NCI-H2081 treated with DMSO at 0.1 percent for 48 hours (cell line): ENCODE results near the gene CHRDL2.

Experiments
- DNase-seq: peaks from one replicate; lab custom pipeline; 2025; lab: John Stamatoyannopoulos, UW

The CHRDL2 gene

GRCh38 chr11:74685338-74685737 lies 45.9 kb downstream of the CHRDL2 start:
- DNase-seq, result no peak

DNA sequence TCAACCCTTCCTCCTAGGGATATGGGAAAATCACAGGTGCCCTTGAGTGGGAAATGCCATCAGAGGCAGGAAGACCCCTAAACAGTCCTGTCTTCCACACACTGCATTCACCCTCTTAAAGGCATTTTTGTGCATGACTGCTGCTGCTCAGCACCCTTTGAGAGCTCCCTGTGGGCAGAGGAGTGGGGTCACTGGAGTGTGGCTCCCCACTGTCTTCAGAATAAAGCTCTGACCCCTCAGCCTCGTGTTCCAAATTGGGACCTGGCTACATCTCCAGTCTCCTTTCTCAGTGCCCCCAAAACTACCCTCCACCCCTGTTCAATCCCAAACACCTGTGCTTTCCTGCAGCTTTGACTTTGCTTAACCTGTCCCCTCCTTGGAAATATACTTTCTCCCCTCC lies 46.6 kb downstream of the CHRDL2 start:
- DNase-seq, result no peak

DNA sequence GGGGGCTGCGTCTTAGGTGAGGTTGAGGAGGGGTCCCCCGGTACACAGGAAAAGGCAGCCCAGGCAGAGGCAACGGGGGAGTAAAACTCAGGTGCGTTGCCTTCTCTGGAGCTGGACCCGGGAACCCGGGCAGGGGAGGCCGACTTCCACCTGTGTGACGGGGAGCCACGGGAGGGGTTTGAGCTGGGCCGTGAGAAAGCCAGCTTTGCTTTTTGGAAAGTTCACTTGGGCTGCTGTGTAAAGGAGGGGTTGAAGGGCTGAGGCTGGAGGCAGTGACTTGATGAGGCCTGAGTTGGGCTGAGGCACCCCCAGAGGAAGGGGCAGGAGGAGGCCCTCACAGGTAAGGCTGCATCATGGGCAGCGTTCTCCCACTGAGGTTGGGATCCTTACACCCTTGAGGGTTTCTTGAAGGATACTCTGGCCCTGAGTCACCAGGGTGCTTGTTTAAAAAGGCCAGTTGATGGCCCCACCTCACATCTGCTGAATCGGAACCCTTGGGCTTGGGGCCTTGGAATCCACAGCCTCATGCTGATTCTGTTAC lies 47.2 kb downstream of the CHRDL2 start:
- no peak for DNase-seq

- DNase-seq, result no peak
These were observed 47.9 kb downstream of the CHRDL2 start for GRCh38 chr11:74683279-74683871.

DNA sequence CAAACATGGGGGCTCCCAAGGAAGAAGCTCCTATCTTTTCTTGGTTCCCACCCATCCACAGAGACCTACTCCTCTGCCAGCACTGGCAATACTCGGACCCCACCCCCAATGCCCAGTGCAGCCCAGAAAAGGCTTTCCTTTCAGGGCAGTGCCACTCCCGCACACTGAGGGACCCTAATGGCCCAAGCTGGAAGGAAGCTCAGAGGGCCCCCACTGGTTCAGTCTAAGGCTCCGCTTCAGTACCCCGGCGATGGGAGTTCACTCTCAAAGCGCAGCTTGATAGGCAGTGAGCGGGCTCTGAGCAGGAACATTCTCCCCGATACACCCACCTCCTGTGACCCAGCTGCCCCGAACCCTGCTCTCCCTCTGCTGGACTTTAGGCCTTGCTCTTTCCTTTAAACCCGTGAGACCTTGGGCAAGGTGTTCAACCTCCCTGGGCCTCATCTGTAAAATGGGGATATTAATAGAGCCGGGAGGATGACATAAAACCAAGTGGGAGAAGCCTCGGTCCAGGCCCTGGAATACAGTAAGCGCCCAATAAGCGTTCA lies 48.4 kb downstream of the CHRDL2 start:
- no peak for DNase-seq

- no peak for DNase-seq
These were observed 49.3 kb downstream of the CHRDL2 start for GRCh38 chr11:74681686-74682651.

GRCh38 chr11:74680703-74681531 lies 50.3 kb downstream of the CHRDL2 start:
- no peak for DNase-seq

- DNase-seq, result no peak
These were observed 51.1 kb downstream of the CHRDL2 start for GRCh38 chr11:74680035-74680671.

DNA sequence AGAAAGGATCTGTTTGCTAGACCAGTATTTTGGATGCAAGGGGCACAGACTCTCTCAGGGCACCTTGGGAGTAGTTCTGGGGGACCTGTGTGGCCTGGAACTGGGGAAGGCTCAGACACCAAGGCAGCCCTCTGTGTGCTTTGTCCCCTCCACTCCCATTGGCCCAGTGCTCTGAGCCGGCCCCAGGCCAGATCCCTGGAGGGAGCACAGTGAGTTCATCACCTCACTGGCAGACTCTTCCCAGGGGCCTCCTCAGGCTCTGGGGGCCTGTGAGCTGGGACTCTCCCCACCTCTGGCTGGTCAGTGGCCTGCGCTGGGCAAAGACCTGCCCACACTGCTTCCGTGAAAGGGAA lies 51.7 kb downstream of the CHRDL2 start:
- no peak for DNase-seq

GRCh38 chr11:74678591-74679512 lies 52.4 kb downstream of the CHRDL2 start:
- no peak for DNase-seq

DNA sequence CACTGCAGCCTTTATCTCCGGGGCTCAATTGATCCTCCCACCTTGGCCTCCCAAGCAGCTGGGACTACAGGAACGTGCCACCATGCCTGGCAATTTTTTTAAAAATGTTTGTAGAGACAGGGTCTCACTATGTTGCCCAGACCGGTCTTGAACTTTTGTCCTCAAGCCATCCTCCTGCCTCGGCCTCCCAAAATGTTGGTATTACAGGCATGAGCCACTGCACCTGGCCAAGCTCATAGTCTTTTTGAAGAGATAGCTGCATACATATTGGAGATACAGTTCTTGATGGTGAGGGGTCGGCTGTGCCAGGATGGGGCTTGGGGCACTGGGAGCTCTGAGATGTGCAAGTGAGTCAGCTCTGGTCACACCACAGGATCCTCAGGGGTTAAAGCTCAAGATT lies 53.2 kb downstream of the CHRDL2 start:
- DNase-seq, result no peak

DNA sequence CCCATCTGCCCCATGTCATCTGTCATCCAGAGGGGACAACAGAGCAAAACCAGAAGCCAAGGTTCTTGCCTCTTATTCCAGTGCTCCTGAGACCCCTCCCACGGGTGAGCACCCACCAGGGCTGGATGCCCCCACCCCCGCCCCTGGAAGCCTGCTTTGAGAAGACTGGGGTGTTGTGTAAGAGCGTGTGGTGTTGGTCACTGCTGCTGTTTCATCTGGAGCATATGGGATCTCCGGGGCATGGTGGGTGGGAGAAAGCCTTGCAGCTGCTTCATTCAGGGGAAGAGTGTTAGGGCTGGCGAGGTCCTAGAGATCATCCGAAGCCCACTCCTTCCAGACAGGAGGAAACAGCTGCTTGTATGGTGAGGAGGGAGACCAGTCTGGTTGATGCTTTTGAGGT lies 54.1 kb downstream of the CHRDL2 start:
- no peak for DNase-seq

DNA sequence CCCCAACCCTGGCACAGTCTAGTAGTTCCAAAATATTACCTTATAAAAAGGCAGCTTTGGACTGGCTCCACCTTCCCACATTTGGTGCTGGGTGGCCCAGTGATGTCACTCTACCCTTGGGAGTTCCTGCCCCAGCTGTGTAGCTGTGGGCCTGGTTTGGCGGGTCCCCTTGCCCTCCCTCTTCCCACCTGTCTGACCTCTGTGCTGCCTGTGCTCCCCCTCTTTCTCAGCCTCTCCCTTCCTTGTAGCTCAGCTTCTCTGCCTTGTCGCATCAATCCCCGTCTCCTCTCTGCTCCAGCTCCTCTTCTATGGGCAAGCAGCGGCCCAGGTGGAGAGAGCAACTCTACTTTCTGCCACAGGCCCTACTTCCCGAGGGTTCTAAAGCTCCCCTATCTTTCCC lies 54.6 kb downstream of the CHRDL2 start:
- no peak for DNase-seq

- no peak for DNase-seq
These were observed 55.5 kb downstream of the CHRDL2 start for GRCh38 chr11:74675761-74676160.

- no peak for DNase-seq
These were observed 57.4 kb downstream of the CHRDL2 start for GRCh38 chr11:74673693-74674360.

DNA sequence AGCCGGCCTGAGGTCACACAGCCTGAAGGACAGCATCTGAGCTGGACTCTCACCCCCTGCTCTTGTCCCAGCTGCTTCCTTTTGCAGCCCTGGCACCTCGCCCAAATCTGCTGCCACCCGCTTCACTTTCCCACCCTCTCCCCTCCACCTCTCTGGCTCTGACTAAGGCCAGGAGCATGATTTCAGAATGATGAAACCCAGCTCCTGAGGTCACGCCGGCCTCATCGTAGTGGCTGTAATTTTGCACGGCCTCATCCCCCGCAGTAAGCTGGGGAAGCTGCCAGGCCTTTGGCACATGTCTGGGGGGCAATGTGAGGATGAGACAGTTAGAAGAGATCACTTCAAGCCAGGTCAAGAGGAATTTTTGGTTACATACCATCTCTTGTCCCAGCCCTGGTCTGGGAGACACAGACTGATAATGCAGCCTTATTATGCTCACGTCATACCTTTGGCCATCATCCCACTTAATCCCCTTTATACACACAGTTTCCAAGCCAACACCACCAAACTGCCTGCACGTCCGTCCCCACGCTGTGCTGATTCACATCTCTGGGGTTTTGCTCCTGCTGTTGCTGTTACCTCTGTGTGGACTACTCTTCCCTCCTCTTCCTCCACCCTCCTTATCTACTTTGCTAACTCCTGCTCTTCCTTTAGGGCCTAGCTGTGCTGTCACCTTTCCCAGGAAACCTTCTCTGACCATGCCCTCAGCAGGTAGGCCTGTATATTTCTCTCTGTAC lies 58.1 kb downstream of the CHRDL2 start:
- DNase-seq, result peak; percentile 4

DNA sequence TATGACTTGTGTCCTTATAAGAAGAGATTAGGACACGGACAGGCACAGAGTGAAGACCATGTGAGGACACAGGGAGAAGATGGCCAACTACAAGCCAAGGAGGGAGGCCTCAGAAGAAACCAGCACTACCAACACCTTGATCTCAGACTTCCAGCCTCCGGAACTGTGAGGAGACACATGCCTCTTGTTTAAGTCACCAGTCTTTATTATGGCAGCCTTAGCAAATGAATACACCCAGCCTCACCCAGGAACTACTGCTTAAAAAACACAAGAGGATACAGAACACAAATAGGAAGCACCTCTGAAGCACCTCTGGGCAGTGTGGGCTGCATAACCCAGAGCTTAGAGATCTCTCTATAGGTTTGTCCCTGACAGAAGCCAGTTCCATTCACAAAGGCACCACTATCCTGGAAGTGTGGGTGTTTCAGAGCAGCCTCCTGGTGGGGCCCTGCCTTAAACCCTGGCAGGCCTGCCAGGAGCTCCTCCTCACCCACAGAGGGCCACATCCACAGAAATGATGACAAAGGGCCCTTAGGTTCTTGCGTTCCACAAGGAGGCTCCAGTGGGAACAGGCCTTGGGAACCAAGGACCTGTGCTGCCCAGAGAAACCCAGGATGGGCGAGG lies 58.8 kb downstream of the CHRDL2 start:
- DNase-seq, result no peak

DNA sequence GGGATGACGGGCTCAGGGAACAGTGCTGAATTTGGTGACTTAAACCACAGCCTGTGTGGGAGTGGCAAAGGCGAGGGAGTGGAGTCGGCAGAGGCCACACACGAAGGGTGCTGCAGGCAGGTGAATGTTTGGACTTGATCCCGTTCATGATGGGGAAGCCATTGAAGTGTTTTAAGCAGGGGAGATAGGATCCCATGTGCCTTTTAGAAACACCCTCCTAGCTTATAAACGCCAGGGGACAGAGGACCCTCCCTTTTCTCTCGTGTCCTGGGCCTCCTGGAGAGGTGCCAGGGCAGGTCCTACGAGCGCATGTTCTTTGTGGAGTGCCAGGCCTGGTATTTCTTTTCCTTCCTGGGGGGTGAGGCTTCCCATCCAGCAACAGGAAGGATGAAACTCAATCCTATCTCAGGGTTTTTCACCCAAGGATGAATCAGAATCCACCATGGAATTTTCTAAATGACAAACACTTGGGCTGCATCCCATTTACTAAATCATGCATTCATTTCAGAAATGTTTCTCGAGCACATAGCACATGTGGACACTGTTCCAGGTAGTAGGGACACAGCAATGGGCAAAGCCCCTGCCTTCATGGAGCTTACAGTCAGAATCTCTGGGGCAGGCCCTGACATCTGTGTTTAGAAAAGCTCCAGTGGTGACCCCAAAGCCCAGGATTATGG lies 59.6 kb downstream of the CHRDL2 start:
- no peak for DNase-seq
